Chondrocyte (in vitro differentiated cells): ENCODE measurements around the gene COL4A4. TPM values are rescaled to one million over a fixed set of nuclear protein-coding genes. Genes with fewer than 3 reads are reported as not detected.
A peak's percentile ranks its signal among the peaks of the same experiment; 100 is the strongest.

Source experiments
- DNase-seq: peaks from one replicate; pipeline ENCODE4 v3.0.0; 2021; ENCODE audit warnings: mixed read lengths, low spot score
- H3K27ac Mint-ChIP-seq: one replicate; pipeline ENCODE4 v1.8.0; 2021; ENCODE audit warnings: mild to moderate bottlenecking, moderate library complexity, mixed read lengths; ENCODE audit not compliant: unreplicated experiment
- H3K27me3 Mint-ChIP-seq: 2 replicates; pipeline ENCODE4 v1.8.0; 2021; ENCODE audit warnings: low read depth, mixed read lengths
- H3K36me3 Mint-ChIP-seq: 2 replicates; pipeline ENCODE4 v1.8.0; 2021; ENCODE audit warnings: low read depth, mixed read lengths
- H3K4me1 Mint-ChIP-seq: 2 replicates; pipeline ENCODE4 v1.8.0; 2021; ENCODE audit warnings: low read depth, mild to moderate bottlenecking, mixed read lengths
- H3K4me3 Mint-ChIP-seq: one replicate; pipeline ENCODE4 v1.8.0; 2021; ENCODE audit warnings: mild to moderate bottlenecking, moderate library complexity, mixed read lengths; ENCODE audit not compliant: unreplicated experiment
- H3K9me3 Mint-ChIP-seq: 2 replicates; pipeline ENCODE4 v1.8.0; 2021; ENCODE audit warnings: low read depth, mixed read lengths
- long read RNA-seq: library from polyadenylated mRNA; stranded (forward); transcript quantifications from one replicate; pipeline ENCODE4 v2.0.0, GENCODE V29; 2021
- total RNA-seq: library from RNA; stranded (reverse); gene quantifications from 3 replicates; pipeline ENCODE4 v1.2.1, GENCODE V29; 2021
- TF ChIP-seq, protein P1 (sequence below): fragments of 200-600 bp; sonication (generic); IDR thresholded peaks from 2 replicates; pipeline ENCODE4 v1.5.0; 2021; ENCODE audit warnings: antibody characterized with exemption, mild to moderate bottlenecking, moderate library complexity

Gene COL4A4
- 6.3 to 18.4 TPM (median 7.3 TPM) in 3 replicates for total RNA-seq
- long read RNA-seq, partial matches to known transcripts = 1 of 2 reads
- long read RNA-seq, other reads (novel, unspliced or antisense) = 1 of 2 reads

DNA sequence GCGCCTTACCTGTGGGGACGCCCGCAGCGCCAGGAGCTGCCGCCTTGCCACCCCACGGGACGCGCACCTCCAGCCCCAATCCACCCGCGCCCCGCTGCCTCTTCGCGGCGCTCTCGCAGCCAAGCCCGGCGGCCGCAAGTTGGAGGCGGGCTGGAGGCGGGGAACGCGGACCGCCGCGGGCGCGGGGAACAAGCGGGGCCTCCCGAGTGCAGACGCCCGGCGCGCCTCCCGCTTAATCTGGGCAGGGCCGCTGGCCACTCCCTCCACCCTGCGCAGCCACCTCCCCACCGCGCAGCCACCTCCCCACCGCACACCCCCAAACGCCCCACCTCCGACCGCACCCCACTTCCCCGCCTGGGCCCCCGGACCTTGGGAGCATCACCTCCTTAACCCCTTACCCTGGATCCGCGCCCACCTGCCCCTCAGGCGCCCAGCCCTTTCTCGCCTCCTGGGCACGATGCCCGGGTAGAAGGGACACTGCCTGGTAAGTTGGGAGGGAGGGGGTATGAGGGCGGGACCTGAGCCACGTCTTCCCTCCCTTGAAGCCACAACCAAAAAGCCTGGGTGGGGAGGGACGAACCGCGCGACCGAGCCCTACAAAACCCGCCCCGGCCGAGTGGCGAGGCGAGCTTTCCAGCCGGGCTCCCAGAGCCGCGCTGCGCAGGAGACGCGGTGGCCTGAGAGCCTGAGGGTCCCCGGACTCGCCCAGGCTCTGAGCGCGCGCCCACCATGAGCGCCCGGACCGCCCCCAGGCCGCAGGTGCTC is at the start of gene COL4A4, which contains the start of gene COL4A3:
Gene COL4A4, minus strand, starts transcription at position 208 of the 765 bp plus-strand sequence. CDS start 16,722 bp downstream, outside the sequence.
Gene COL4A3, plus strand, starts transcription at position 627 of the 765 bp plus-strand sequence. Its CDS starts 103 bp downstream, at position 730.
- Mint-ChIP-seq H3K4me1 (peaks cover 5% of the 10 kb centered on the region), H3K27me3 (no peaks in the 10 kb centered on the region), H3K36me3 (peaks cover 7% of the 10 kb centered on the region), H3K9me3 (peaks cover 18% of the 10 kb centered on the region), H3K27ac (no peak within 1 kb of the TSS), H3K4me3 (peak within 1 kb of the TSS; percentile 76)
- DNase-seq = no peak
- TF ChIP-seq, protein P1, sequence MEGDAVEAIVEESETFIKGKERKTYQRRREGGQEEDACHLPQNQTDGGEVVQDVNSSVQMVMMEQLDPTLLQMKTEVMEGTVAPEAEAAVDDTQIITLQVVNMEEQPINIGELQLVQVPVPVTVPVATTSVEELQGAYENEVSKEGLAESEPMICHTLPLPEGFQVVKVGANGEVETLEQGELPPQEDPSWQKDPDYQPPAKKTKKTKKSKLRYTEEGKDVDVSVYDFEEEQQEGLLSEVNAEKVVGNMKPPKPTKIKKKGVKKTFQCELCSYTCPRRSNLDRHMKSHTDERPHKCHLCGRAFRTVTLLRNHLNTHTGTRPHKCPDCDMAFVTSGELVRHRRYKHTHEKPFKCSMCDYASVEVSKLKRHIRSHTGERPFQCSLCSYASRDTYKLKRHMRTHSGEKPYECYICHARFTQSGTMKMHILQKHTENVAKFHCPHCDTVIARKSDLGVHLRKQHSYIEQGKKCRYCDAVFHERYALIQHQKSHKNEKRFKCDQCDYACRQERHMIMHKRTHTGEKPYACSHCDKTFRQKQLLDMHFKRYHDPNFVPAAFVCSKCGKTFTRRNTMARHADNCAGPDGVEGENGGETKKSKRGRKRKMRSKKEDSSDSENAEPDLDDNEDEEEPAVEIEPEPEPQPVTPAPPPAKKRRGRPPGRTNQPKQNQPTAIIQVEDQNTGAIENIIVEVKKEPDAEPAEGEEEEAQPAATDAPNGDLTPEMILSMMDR = peak; percentile 18

DNA sequence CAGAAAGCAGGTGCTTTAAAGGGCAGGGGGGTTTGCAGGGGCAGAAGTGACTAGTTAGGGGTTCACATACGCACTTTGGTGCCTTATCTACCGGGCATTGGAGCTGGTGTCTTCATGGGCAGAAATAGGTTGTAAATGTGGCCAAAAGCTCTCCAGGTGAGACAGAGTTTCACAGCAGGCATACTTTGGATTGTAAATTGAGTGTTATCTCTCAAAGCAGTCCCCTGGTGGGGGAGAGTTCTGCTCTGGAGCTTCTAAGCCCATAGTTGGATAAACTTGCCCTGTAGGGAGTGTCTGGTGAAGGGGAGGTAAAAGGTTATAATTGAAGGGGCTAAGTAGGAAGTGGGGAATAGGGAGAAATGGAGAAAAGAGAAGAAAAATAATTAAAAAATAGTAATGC is 43.6 kb upstream of the COL4A4 start:
- Mint-ChIP-seq H3K4me3 (no peak overlapping the region), H3K9me3 (no peaks in the 10 kb centered on the region), H3K27me3 (no peaks in the 10 kb centered on the region), H3K36me3 (no peaks in the 10 kb centered on the region), H3K4me1 (no peaks in the 10 kb centered on the region), H3K27ac (no peak overlapping the region)
- no peak for DNase-seq
- TF ChIP-seq, protein P1 = no peak

DNA sequence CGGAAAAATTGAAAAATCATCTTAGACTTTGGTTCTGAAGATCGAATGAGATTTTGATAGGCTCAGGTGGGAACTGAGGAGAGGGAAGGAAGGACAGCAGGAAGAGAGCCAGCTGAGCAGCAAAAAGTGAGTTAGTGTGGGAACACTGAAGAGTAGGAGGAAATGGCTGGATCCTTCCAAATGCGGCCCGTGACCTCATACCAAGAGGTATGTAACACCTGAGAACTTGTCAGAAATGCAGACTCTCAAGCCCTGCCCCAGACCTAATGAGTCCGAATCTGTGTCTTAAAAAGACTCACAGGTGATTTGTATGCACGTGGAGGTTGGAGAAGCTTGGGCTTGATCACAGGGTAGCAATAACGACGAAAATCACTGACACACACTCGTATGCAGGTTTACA is 42.4 kb upstream of the COL4A4 start:
- no peak for DNase-seq
- Mint-ChIP-seq H3K36me3 (no peaks in the 10 kb centered on the region), H3K27me3 (no peaks in the 10 kb centered on the region), H3K9me3 (no peaks in the 10 kb centered on the region), H3K27ac (no peak overlapping the region), H3K4me1 (no peaks in the 10 kb centered on the region), H3K4me3 (no peak overlapping the region)
- TF ChIP-seq, protein P1 = no peak

DNA sequence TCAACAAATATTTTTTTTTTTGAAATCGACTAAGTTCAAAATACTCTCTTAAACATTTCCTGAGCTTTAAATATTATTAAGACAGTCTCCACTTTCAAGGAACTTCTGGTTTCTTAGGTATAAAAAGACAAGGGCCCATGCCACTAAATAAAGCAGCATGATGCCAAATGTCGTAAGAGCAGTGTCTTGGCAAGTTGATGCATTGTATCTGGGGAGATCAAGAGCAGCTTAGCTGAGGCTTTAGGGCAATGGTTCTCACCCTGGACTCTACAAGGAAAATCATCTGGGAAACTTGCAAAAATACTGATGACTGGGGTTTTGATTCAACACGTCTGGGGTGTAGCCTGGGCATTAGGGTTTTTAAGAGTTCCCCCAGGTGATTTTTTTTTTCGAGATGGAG is 41.7 kb upstream of the COL4A4 start:
- Mint-ChIP-seq H3K36me3 (no peaks in the 10 kb centered on the region), H3K27me3 (no peaks in the 10 kb centered on the region), H3K4me1 (no peaks in the 10 kb centered on the region), H3K9me3 (no peaks in the 10 kb centered on the region), H3K4me3 (no peak overlapping the region), H3K27ac (no peak overlapping the region)
- DNase-seq = no peak
- TF ChIP-seq, protein P1 = no peak

DNA sequence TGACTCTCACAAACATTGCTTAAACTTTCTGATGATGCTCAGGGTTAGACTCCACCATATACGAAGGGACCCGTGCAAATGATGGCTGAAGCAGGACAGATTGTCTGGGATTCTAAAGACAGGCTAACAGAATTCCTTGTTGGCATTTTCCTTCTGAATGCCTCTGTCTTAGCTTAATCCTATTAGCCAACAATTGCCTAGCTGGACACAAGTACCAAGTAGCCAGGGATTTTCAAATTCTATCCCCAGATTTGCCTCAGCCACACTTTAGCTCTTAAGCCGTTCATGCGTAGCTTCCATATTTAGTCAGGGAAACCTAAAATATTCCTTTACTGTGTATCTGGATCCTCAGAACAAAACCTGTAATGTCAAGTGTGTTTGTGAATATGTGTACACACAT is 40.4 kb upstream of the COL4A4 start:
- Mint-ChIP-seq H3K27me3 (no peaks in the 10 kb centered on the region), H3K27ac (no peak overlapping the region), H3K36me3 (no peaks in the 10 kb centered on the region), H3K4me3 (no peak overlapping the region), H3K9me3 (no peaks in the 10 kb centered on the region), H3K4me1 (no peaks in the 10 kb centered on the region)
- TF ChIP-seq, protein P1 = no peak
- no peak for DNase-seq
